G401.6 (cell line): ENCODE results near the gene ACIN1.

Source experiments
- FAIRE-seq: peaks from 2 replicates; lab custom pipeline; 2012; peaks lifted over from hg19 to GRCh38; lab: Jason Lieb, UNC

ACIN1 gene

DNA sequence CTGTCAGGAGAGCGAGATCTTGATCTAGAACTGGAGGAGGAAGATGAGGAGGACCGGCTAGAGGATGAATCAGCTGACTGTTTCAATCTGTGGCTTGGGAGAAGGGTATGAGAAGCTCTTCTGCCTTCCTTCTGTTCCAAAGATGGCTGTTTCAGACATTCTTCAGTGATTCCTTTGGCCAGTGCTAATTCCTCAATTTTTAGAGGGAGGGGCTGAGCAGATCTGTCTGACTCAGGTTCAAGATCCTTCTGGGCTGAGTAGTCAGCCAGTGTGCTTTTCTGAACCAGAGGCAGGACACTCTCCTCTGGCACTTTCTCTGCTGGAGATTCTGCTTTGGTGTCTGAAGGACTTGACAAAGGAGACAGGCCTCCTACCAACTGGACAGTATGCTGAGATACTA, 15.2 kb downstream of the ACIN1 start:
- FAIRE-seq = no peak

DNA sequence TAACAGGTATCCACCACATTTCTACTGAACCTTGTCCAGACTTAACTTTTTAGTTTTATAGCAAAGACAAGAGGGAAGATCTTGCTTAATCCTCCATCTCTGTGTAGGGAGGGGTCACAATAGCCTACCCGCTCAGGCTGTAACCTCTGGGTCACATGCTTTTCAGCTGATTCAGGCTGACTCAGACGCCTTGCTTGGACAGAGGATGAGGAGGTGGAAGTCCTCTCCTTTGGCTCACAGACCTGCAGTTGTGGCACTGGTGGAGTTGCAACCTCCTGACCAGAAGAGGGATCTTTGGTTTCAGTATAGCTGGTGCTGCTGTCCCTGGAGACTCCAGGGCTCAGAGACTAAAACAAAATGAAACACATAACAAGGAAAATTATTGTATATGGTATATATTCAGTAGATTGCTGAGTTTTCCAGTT, 16.2 kb downstream of the ACIN1 start:
- FAIRE-seq = peak; percentile 82

DNA sequence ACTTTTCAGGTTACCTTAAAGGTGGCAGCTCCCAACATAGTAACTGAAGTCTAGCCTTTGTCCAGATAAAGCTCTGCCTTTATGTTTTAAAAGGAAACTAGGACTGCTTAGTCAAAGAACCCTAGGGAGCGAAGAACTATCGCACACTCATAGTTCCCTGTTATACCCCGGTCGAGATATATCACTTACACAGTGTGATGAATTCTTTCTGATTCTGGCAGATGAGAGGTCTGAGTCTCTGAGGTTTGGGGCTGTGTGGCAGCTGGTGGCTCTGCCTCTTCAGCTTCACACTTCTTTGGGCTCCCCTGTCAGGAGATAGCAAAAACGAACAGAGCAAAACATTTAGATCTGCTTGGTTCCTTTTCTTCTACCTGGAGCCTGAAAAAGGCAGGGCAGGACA, 17.0 kb downstream of the ACIN1 start:
- no peak for FAIRE-seq

DNA sequence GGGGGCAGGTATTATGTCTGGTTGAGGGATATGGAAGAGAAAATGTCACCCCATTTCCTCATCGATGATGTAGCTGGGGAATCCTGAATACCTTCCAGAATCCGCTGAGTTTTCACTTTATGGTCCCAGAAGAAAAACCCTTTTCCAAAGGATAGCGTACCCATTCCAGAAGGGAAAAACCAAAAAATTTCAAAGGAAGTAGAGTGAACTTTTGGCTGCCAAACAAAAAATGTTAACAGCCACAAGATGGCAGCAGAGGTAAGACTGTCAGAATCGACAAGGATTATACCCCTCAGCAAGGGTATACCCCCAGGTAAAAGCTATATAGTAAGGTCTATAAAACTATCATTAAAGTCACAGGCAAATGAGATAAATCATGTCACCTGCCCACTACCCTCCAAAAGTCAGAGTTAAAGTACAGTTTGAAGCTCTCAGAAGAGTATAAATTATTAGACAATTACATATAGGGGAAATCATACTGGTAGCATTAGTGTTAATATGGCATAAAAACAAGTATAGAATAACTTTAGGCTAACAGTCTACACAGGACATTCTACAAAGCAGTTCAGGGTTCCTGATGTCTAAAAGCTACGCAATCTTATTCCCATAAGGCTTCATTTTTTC, 18.0 kb downstream of the ACIN1 start:
- peak; percentile 86 for FAIRE-seq

DNA sequence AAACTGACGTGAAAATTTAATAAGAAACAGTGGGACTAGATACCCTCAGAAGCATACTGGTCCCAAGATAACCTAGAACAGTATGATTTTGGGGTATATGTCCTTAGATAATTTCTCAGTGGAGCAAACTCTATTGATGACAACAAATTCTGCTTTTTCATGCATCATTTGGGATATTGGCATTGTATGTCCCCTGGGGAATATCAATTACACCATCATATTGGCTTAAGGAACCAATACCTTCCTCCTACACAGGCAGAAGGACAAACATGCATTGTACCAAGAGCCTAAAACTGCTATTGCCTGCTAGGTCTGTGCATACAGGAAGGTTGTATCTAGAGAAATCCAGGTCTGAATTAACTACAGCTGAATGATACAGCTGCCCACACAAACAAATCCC, 20.0 kb downstream of the ACIN1 start:
- no peak for FAIRE-seq

DNA sequence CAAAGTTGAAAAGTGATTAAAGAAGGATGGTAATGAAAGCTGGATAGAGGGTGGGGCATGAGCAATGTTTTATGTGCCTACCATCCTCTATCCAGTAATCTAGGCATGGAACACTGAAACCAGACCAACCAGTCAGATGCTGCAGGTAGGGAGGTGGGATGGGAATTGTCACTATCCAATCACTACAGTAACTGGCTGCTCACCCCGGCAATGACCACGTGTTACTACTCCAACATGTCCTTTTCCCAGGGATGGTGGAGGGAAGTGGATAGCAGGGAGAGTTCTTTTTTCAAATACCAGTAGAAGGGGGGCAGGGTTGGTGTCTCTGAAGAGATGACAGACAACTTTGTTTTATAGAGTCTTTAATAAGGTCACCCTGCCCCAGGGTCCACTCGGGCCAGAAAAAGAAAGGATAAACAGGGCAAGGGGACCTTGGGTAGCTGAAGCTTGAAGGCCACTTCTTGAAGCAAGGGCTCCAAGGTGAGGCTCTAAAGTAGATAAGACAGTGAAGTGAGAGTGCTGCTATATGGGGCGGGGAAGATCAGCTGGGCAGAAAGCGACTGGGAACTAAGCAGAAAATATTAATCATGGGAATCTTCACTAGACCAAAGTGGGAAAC, 22.9 kb downstream of the ACIN1 start:
- FAIRE-seq = no peak

DNA sequence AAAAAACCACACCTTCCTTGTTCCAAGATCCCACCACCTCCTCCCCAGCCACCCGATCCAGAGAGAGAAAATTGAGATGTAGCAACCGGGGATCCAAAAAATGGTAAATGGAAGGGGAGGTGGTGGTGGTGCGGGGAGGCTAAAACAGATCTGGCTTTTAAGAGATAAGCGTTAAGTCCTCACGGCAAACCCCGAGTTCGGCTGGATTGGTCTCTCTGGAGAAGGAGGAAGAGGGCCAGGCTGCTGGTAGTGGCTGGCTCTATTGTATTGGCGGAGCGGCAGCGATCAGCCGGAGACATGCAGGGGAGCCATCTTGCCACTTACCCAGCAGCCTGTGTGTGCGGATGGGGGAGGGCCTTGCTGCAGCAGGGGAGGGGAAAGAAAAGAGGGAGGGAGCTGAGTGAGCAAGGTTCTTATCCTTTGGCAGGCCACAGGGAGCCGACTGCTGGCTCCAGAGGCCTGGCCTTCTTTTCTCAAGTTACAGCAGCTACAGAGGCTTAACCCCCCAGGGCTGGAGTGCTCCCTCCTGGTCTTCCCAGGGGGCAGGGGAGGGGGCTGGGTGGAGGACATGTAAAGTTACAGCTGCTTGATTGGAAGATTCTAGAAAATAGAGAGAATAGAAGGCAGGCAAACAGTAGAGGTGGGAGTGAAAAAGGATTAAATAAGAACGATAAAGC, 23.6 kb downstream of the ACIN1 start:
- peak; percentile 84 for FAIRE-seq

DNA sequence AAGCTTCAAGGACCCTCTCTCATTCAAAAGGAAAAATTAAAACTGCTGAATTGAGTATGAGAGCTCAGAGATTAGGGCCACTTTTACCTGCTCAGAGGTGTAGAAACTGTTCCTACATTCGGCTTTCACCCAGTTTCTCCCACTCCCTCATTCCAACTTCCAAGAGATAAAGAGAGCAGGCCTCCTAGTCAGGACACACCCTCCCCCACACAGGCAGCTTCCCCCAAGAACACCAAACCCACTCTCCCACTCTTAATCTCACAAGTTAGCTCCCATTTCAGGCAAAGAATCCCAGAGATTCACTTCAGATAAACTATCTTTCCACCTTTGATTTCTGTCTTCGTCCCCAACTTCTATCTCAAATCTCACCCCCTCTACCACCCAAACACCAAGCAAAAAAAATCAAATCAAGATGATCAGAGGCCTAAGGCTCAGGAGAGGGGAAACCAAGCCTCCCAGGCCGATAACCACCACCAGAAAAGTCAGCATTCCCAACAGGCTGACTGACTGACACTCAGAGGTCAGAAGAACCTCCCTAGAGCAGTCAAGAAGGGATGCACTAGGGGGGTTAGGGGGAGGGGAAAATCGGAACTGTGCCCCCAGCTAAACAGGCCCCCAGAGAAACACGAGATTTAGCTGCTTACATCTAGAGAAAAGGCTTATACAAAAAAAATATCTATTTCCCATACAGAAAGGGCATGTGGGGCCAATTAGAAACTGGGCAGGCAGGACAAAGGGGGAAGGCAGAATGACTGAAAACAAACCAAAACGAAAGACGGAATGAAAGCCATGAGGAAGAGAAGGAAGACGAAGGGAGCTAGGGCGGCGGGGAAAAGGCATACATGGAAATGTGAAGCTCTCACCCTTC, 24.4 kb downstream of the ACIN1 start:
- no peak for FAIRE-seq

DNA sequence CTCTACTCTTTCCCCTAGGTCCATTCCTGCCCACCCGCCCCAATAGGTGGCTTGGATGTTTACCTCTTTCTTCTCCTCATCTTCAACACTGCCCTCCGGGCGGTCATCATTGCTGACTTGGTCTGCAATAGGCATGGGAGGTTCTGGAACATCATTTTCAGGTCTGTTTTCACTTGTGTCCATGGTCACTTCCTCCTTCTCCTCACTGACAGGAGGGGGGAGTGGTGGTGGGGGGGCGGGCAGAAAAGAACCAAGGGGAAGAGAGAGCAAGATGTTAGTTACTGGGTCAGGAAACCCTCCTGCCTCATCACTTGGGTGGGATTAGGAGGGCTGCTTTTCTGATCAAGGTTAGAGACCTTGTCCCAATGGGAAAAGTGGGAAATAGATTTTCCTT, 25.5 kb downstream of the ACIN1 start:
- FAIRE-seq = no peak

DNA sequence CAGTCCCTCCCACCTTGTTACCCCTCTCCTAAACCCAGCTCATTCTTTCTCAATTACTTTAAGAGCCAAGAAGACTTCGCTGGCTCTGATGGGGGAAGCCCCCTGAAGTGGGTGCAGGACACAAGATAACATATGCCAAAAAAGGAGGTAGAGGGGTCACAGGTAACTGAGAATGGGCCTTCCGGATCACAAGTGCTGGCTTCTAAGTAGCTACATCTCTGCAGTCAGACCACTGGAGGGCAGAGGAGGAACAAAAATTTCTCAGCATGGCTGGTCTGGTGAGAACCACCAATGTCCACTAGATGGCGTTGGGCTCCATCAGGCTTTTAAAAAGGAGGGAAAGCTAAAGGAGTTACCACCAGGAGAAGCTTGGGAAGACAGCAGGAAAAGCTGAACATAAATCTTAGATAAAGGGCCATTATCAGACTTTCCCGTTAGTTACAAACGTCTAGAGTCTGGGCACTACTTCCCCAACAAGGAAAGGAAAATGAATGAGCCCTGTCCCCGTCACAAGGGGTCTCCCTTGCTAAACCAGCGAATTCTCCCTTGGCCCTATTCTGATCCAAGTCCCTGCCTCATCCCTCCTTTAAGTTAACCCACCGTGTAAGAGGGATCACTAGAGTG, 26.0 kb downstream of the ACIN1 start:
- FAIRE-seq = peak; percentile 91

DNA sequence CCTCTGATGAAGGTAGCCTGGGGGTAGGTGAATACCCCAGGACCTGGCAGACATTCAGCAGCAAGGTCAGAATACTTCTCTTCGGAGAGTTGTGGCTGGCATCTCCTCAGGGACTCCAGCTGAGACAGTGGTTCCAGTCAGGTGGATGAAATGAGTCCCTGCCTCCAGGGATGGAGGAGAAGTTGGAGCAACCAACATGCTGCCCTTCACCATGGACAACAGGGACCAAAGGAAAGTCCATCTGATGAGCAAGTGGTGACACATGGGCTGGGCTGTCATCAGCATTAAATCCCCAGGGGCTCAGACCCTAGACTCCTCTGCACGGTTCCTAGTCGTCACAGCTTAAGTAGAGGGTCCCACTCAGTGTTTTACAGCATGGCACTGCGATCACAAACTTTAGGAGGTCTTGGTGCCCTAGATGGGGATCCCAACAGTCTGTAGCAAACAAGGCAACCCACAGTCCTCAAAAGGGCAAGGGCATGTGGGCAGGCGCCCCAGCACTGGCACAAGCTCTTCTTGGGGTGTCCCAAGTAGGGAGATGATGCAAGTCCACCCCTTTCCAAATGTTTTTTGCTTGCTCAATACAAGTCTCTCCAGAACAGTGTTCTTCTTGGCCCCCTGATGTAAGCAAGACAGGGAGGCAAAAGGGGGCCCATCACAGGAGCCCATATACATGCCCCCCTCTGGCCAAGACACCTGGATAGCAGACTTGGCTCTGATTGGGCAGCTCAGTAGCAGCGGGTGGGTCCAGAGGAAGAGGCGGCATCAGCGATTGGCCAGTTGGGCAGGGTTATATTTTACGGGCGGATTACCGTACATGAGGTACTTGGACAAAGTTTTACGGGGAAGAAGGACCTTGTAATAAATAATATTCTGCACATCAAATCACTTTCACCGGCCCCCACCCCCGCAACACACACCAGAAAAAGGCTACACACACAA, 26.8 kb downstream of the ACIN1 start:
- FAIRE-seq = no peak

DNA sequence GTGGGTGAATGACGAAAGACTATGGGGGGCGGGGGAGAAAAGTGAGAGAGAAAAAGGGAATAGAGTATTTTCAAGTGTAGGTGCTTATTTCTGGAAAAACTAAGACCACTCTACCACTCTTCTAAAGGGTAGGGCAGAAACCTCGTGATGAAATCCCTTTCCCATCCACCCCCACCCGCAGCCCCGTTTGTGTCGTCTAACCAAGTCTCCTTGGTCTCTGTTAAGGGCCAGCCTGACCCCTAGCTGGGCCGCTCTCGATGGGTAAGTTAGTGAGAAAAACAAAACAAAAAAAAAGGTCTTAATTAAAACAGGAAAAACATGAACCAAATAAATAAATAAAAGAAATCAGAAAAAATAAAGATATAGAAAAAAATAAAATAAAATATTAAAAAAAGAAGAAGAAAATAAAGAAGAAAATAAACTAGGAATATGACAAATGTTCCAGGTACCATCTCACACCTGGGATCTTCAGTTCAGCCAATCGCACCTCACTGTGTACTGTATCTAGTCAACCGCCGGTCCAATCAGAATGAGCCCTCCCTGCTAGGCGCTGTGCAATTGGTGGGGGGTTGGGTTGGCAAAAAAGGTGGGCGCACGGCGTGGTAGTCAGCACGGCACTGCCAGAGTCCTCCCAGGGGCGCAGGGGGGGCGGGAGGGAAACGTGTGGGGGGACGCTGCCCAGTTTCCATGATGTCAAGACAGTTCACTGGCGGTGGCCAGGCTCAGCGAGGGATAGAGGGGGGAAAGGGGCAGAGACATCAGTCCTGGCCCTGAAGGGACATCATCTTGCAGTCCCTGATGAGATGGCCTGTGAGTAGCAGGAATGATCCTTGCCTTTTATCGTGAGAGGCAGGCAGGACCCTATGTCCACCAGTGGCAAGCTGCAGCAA, 27.8 kb downstream of the ACIN1 start:
- FAIRE-seq = no peak

DNA sequence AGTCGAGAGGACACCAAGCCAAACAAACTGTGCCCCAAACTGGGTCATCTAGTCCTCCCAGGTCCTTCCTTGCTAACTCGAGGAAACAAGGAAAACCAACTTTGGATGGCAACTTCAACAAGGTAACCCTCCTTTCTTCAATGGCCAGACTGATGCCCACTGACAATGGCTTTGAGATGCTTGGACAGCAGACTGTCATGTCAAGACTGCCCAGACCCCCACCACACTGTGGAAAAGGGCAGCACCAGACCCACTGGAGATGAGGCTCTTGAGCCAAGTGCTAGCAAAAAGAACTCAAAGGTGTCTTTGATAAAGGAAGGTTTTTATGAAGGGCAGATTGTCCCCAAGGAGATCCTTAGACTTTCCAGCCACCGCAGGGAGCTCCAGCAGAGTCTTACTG, 28.6 kb downstream of the ACIN1 start:
- no peak for FAIRE-seq

DNA sequence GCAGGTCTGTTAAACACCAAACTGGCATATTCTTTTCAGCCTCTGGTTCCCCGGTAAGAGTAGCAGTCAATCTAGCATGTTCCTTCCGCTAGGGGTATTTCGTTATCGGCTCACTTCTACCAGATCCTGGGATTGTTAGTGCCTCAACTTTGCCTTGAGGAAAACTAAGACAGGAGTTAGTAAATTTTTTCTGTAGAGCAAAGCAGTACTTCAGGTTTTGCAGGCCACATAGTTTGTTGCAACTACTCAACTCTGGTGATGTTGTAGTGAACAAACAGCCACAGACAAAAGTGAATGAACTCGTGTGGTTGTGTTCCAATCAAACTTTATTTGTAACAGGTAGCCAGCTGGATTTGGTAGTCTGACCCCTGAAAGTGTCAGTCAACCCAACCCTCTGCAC, 31.3 kb downstream of the ACIN1 start:
- no peak for FAIRE-seq

DNA sequence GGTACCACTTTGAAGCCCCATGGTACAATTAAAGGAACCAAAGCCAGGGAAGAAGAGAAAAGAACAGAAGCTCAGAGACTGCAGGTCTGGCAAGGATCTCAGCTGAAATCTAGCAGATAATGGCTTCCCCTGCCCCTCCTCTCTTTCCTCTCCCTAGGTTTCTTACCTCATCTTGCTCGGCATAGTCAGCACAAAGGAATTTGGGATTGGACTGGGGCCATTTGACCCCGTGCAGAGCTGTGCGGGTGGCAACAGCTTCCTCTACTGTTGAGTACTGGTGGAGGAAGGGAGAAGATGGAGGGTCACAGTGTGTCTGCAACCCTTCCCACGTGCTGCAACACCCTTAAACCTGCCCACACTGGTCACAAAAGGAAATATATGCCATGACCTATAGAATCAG, 32.9 kb downstream of the ACIN1 start:
- no peak for FAIRE-seq

DNA sequence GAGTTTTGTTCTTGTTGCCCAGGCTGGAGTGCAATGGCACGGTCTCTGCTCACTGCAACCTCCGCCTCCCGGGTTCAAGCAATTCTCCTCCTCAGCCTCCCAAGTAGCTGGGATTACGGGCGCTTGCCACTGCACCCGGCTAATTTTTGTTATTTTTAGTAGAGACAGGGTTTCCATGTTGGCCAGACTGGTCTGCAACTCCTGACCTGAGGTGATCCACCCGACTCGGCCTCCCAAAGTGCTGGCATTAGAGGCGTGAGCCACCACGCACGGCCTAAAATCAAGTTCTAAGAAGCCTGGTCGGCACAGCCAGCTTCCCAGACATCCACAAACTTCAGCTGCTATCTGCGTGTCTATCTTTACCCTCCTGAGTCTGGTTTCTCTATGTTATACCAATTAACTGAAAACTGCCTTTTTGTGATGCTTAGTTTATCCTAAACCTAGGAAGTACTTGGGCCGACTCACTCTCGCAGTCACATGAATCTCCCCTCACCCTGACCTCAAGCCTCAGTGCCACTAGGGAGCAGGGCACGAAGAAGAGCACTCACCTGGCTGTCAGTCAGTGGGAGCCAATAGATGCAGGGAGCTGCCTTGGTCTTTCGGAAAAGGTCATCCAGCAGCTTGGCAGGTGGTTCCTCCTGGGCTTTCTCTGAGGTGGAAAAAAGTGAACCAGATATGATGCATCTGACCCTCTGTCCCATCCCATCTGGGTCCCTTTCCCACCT, 34.2 kb downstream of the ACIN1 start:
- FAIRE-seq = no peak

DNA sequence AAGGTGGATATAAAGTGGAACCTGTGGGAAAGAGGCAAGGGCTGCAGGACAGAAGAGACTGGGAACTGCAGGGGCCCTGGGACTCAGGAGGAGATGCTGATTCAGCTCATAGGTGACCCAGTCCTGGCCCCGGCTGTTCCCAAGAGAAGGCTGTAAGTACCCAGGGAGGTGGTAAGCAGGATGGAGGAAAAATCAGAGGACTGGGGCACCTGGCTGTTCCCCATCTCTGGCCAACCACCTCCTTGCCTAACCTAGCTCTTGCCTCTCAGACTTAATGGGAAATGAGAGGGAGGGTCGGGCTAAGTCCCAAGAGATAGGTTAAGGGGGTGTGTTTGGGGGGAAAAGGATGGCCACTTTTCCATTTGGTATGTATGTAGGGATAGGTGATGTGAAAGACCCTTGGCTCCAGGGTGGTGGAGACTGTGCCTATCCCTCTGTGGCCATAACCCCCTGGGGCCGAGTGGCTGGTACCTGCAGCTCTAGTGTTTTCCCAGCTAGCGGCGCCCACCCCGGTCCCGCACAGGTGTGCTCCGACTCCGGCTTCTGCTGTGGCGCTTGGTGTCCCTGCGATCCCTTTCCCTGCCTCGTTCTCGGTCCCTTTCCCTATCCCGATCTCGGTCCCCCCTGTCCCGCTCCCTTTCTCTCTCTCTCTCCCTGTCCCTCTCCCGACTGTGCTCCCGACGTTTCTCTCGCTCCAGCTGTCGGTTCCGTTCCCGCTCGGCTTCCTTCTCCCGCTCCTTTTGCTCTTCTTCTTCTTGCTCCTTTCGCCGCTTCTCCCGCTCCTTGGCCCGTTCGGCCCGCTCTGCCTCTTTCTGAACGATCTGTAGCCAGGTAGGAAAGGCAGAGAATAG, 36.1 kb downstream of the ACIN1 start:
- no peak for FAIRE-seq
